IPS-18c (cell line): ENCODE results near the gene RBM28.

Source experiments
- H3K4me3 ChIP-seq: 2 replicates; pipeline ENCODE4 v1.7.0; 2013; ENCODE audit warnings: low read depth, mild to moderate bottlenecking, low read length, moderate library complexity; ENCODE audit not compliant: insufficient read depth
- H3K9me3 ChIP-seq: one replicate; pipeline ENCODE4 v1.6.1; 2013; ENCODE audit warnings: mild to moderate bottlenecking, low read length, moderate library complexity; ENCODE audit not compliant: control insufficient read depth, insufficient read depth

Gene RBM28

GRCh38 chr7:128378637-128379036 lies 34.9 kb upstream of the RBM28 start:
- Histone ChIP-seq H3K4me3 (no peak overlapping the region), H3K9me3 (no peaks in the 10 kb centered on the region)

- no peaks in the 10 kb centered on the region for H3K9me3 ChIP-seq
- H3K4me3 ChIP-seq: no peak overlapping the region
These were observed 32.4 kb upstream of the RBM28 start for GRCh38 chr7:128376077-128376476.

DNA sequence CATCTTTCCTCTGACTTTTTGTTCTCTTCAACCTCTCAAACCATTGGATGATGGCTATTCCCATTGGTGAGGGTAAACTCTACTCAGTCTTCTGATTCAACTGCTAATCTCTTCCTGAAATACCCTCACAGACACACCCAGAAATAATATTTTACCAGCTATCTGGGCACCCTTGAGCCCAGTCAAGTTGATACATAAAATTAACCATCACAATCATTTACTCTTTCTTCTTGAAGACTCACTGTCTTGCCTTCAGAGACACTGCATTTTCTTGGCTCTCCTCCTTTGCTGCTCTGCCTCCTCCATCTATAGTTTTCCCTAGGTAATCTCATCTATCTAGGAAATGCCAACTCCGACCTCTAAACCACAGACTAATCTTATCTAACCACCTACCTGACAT lies 30.3 kb upstream of the RBM28 start:
- H3K4me3 ChIP-seq: no peak overlapping the region
- no peaks in the 10 kb centered on the region for H3K9me3 ChIP-seq

DNA sequence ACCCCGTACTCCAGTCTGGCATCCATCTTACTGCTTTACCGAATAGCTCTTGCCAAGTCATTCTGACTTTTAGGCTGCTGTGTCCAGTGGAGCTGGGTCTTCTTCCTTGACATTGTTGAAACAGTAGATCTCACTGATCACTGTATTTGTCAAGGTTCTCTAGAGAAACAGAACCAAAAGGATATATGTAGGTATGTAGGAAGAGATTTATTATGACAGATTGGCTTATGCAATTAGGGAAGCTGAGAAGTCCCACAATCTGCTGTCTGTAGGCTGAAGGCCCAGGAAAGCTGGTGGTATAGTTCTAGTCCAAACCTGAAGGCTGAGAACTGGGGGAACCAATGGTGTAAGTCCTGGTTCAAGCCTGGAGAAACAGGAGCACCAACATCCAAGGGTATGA lies 29.9 kb upstream of the RBM28 start:
- Histone ChIP-seq H3K9me3 (no peaks in the 10 kb centered on the region), H3K4me3 (no peak overlapping the region)

DNA sequence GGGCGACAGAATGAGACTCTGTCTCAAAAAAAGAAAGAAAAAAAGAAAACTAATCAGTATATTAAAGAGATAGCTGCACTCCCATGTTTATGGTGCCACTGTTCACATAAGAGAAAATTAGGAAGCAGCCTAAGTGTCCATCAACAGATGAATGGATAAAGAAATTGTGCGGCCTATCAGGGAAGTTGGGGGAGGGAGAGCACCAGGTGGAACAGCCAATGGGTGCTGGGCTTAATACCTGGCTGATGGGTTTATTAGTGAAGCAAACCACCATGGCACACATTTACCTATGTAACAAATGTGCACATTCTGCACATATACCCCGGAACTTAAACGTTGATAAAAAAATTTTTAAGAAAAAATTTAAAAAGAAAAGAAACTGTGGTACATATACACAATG lies 26.8 kb upstream of the RBM28 start:
- no peaks in the 10 kb centered on the region for H3K9me3 ChIP-seq

GRCh38 chr7:128366986-128367385 lies 23.3 kb upstream of the RBM28 start:
- H3K4me3 ChIP-seq: no peak overlapping the region
- no peaks in the 10 kb centered on the region for H3K9me3 ChIP-seq

More for the DNA sequence above, 26.8 kb upstream of the RBM28 start:
- no peak overlapping the region for H3K4me3 ChIP-seq

- H3K9me3 ChIP-seq: no peaks in the 10 kb centered on the region
- H3K4me3 ChIP-seq: no peak overlapping the region
These were observed 22.6 kb upstream of the RBM28 start for GRCh38 chr7:128366300-128366699.

- Histone ChIP-seq H3K9me3 (no peaks in the 10 kb centered on the region), H3K4me3 (no peak overlapping the region)
These were observed 21.7 kb upstream of the RBM28 start for GRCh38 chr7:128365432-128365831.

- no peaks in the 10 kb centered on the region for H3K9me3 ChIP-seq
- H3K4me3 ChIP-seq: no peak overlapping the region
These were observed 20.6 kb upstream of the RBM28 start for GRCh38 chr7:128364166-128364870.

DNA sequence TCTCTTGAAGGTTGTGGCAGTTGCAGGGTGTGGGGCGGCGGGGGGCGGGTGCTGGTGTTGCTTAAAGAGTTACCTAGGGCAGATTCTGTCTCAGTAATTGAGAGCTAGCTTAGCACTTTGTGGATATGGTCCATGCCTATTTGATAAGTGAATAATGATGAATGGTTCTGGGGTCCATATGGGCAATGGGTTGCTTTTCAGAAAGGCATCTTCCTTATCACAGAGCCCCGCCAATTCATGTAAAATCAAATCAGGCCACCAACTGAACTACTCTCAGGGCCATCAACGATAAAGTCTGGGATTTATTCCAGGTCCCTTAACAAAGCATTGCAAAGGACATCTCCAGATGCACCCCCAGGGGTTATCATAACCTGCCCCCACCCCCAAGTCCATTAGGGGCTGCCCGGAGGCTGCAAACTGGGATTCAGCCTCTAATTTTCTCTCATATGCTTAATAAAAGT lies 19.6 kb upstream of the RBM28 start:
- Histone ChIP-seq H3K4me3 (no peak overlapping the region), H3K9me3 (no peaks in the 10 kb centered on the region)

- H3K9me3 ChIP-seq: no peaks in the 10 kb centered on the region
- H3K4me3 ChIP-seq: no peak overlapping the region
These were observed 19.0 kb upstream of the RBM28 start for GRCh38 chr7:128362670-128363069.

DNA sequence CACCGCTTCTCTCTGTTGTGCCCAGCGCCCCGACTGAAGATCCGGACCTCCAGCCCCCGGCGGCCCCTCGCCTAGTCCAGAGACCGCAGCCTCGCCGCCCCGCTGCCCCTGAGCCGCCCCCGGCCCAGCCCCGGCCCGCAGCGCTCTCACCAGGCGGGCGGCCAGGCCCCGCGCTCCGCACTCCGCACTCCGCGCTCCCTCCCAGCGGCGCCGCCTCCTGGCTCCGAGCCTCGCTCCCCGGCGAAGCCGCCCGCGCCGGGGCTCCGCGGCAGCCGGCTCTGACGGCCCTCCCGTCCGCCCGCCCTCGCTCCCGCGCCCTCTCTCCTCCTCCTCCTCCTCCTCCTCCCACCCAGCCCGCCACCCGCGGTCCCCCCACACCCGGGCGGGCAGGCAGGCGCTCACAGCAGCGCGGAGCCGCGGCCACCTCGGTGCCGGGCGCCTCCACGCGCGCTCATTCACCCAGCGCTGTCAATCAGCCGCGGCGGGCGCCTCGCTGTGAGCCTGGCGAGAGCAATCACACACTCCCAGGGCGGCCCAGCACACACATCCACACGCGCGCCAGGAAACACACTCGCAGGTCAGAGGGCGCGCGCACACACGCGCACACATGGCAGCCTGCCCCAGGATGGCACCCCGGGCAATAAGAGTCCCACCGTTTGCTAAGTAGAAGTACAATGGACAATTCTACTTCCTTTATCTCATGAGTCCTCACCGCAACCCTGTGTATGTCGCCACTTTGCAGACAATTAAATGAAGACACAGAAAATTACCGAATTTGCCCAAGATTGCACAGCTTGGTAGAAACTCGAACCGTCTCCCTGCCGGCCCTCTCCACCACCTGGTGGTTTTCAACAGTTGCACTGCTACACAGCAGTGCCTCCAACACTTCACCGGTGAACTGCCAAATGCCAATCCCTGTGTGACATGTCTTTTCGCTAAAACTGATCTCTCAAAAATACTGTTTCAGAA lies 18.0 kb upstream of the RBM28 start, which contains the start of gene PRRT4:
Gene PRRT4, minus strand, starts transcription at position 280 of the 969 bp plus-strand sequence.
- Histone ChIP-seq H3K4me3 (peak within 1 kb of the TSS; percentile 68), H3K9me3 (no peaks in the 10 kb centered on the region)

DNA sequence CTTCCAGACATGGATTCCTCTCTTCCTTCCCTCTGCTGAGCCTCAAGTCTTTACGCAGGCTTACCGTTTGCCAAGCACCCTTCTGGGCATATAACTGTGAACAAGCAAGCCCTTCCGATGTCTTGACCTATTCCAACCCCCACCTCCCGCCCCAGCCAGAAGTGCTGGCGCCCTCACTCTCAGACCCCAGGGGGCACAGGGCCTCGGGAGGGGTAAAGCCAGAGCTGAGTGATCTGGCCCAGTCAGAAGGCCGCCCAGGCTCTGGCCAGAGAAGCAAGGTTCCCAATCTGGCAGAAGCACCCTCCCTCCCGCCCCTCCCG lies 16.6 kb upstream of the RBM28 start:
- H3K9me3 ChIP-seq: no peaks in the 10 kb centered on the region
- peak overlapping the region; percentile 68 for H3K4me3 ChIP-seq

GRCh38 chr7:128359939-128360338 lies 16.2 kb upstream of the RBM28 start:
- peak overlapping the region; percentile 68 for H3K4me3 ChIP-seq
- H3K9me3 ChIP-seq: no peaks in the 10 kb centered on the region

GRCh38 chr7:128359336-128359735 lies 15.6 kb upstream of the RBM28 start:
- Histone ChIP-seq H3K9me3 (no peaks in the 10 kb centered on the region), H3K4me3 (no peak overlapping the region)

DNA sequence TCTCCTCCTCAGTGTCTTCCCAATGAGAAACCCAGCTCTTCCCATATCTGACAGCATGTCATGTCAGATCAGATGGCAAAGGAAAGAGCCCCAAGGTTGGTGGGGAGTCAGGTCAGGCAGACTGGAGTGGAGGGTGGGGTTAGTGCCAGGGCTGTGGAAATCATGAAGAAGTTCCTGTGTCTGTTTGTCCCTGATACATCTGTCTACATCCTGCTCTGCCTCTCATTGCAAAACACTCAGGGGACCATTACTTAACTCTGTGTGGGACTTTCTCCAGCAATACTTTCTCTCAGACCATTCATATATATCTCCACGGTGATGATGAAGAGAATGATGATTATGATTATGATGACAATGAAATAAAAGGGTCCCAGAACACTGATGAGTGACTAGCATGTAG lies 14.5 kb upstream of the RBM28 start:
- Histone ChIP-seq H3K9me3 (no peaks in the 10 kb centered on the region), H3K4me3 (no peak overlapping the region)

DNA sequence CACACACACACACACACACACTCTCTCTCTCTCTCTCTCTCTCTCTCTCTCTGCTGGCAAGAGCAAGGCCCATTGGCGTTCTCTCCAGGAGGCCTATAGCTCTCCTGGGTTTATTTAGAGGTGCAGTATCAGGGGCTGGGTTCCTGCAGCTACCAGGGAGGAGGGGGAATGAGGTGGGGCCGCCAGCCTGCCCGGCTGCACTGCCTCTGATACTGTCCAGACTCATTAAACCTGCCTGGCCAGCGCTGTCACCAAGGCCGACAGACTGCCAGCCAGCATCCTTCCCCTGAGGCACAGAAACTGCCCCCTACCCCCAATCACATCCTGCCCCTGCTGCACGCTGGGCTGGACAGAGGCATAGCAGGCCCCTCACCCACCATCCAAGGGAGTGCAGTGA lies 13.5 kb upstream of the RBM28 start:
- no peaks in the 10 kb centered on the region for H3K9me3 ChIP-seq
- H3K4me3 ChIP-seq: no peak overlapping the region

GRCh38 chr7:128356546-128357216 lies 13.0 kb upstream of the RBM28 start:
- H3K4me3 ChIP-seq: no peak overlapping the region
- H3K9me3 ChIP-seq: no peaks in the 10 kb centered on the region
